Measurements from ENCODE around the gene LCMT2. TPM values are rescaled to one million over a fixed set of nuclear protein-coding genes. Genes with fewer than 3 reads are reported as not detected.

LCMT2 gene
- 10 to 100 TPM in 1 of 2 donors, 1 to 10 TPM in 1; 6.9 to 10.9 TPM for total RNA-seq
- 10 to 100 TPM in 1 of 6 donors, 1 to 10 TPM in 5; 7.0 to 10.5 (median 9.0) TPM for polyA plus RNA-seq (ENCODE audit: insufficient read length in 6 of 6)
- long read RNA-seq, donor 1, full-length matches to known transcripts: 18 of 18 reads
- long read RNA-seq, donor 1, partial matches to known transcripts: 0 of 18 reads
- long read RNA-seq, donor 1, other reads (novel, unspliced or antisense): 0 of 18 reads
- long read RNA-seq, donor 2, full-length matches to known transcripts: 23 of 30 reads
- long read RNA-seq, donor 2, partial matches to known transcripts: 0 of 30 reads
- long read RNA-seq, donor 2, other reads (novel, unspliced or antisense): 7 of 30 reads
- long read RNA-seq, donor 3, full-length matches to known transcripts: 8 of 8 reads
- long read RNA-seq, donor 3, partial matches to known transcripts: 0 of 8 reads
- long read RNA-seq, donor 3, other reads (novel, unspliced or antisense): 0 of 8 reads
- long read RNA-seq, donor 4, full-length matches to known transcripts: 1 of 1 reads
- long read RNA-seq, donor 4, partial matches to known transcripts: 0 of 1 reads
- long read RNA-seq, donor 4, other reads (novel, unspliced or antisense): 0 of 1 reads
- long read RNA-seq, donor 5, full-length matches to known transcripts: 17 of 17 reads
- long read RNA-seq, donor 5, partial matches to known transcripts: 0 of 17 reads
- long read RNA-seq, donor 5, other reads (novel, unspliced or antisense): 0 of 17 reads
- long read RNA-seq, donor 6, full-length matches to known transcripts: 11 of 16 reads
- long read RNA-seq, donor 6, partial matches to known transcripts: 5 of 16 reads
- long read RNA-seq, donor 6, other reads (novel, unspliced or antisense): 0 of 16 reads
- long read RNA-seq, donor 7, full-length matches to known transcripts: 4 of 4 reads
- long read RNA-seq, donor 7, partial matches to known transcripts: 0 of 4 reads
- long read RNA-seq, donor 7, other reads (novel, unspliced or antisense): 0 of 4 reads
- long read RNA-seq, donor 8, full-length matches to known transcripts: 12 of 12 reads
- long read RNA-seq, donor 8, partial matches to known transcripts: 0 of 12 reads
- long read RNA-seq, donor 8, other reads (novel, unspliced or antisense): 0 of 12 reads
- long read RNA-seq, donor 9: 0 reads
- long read RNA-seq, donor 10, full-length matches to known transcripts: 2 of 2 reads
- long read RNA-seq, donor 10, partial matches to known transcripts: 0 of 2 reads
- long read RNA-seq, donor 10, other reads (novel, unspliced or antisense): 0 of 2 reads
- long read RNA-seq, donor 11: 0 reads
- long read RNA-seq, donor 12, full-length matches to known transcripts: 4 of 4 reads
- long read RNA-seq, donor 12, partial matches to known transcripts: 0 of 4 reads
- long read RNA-seq, donor 12, other reads (novel, unspliced or antisense): 0 of 4 reads

GRCh38 chr15:43329960-43330779 lies at the start of gene LCMT2:
Gene LCMT2, minus strand, starts transcription at chr15:43330573. Its CDS starts 84 bp downstream, at chr15:43330489.
- Histone ChIP-seq H3K27me3 (no peaks in the 10 kb centered on the region), H3K4me3 (peak within 1 kb of the TSS; percentile 76 to 79), H3K27ac (peak within 1 kb of the TSS; percentile 92 to 93), H3K4me1 (peaks cover 10 to 24% of the 10 kb centered on the region in 2 donors), H3K36me3 (peaks cover 0 to 4% of the 10 kb centered on the region in 2 donors), H3K9me3 (no peaks in the 10 kb centered on the region)
- TF ChIP-seq CTCF (IDR thresholded peaks at IDR 0.05): no peak
- ATAC-seq (peak; percentile 96), DNase-seq (peak; percentile 93 to 97 (median 96))
- intact Hi-C loops (cut with DNase I): no loop called here

- no peak for TF ChIP-seq CTCF (IDR thresholded peaks at IDR 0.05)
- Histone ChIP-seq H3K36me3 (peaks cover 0 to 53% of the 10 kb centered on the region in 2 donors), H3K4me3 (no peak overlapping the region), H3K27me3 (no peaks in the 10 kb centered on the region), H3K4me1 (no peaks in the 10 kb centered on the region), H3K9me3 (no peaks in the 10 kb centered on the region), H3K27ac (no peak overlapping the region)
- intact Hi-C loops (cut with DNase I): no loop called here
- ATAC-seq (no peak), DNase-seq (no peak)
Observed at GRCh38 chr15:43378601-43379000, 48.2 kb upstream of the LCMT2 start.

GRCh38 chr15:43376017-43376705 lies 45.8 kb upstream of the LCMT2 start:
- ATAC-seq (peak; percentile 40), DNase-seq (peak in 1 of 4 donors; percentile 2)
- intact Hi-C loops (cut with DNase I): no loop called here
- Histone ChIP-seq H3K9me3 (no peaks in the 10 kb centered on the region), H3K27me3 (no peaks in the 10 kb centered on the region), H3K36me3 (peaks cover 0 to 34% of the 10 kb centered on the region in 2 donors), H3K4me3 (no peak overlapping the region), H3K4me1 (peaks cover 4 to 19% of the 10 kb centered on the region in 2 donors), H3K27ac (no peak overlapping the region)
- peak; percentile 55 to 60 for TF ChIP-seq CTCF (IDR thresholded peaks at IDR 0.05)
